HS-5 (cell line): ENCODE results near the gene NBAS.
"Not testable (repeated sequence)": the region's sequence is repeated elsewhere in the genome, so short reads cannot be mapped to it uniquely, and the experiment has no call there.

Source experiments
- DNase-seq: peaks from one replicate; pipeline ENCODE4 v3.0.0-alpha.2; 2012; ENCODE audit warnings: low read depth

NBAS gene

GRCh38 chr2:15527074-15527739 is 33.9 kb downstream of the NBAS start:
- DNase-seq = no peak

GRCh38 chr2:15521641-15522181 is 39.4 kb downstream of the NBAS start:
- DNase-seq = no peak

- no peak for DNase-seq
Measured at GRCh38 chr2:15520346-15520745, 40.8 kb downstream of the NBAS start.

- not testable (repeated sequence) for DNase-seq
Measured at GRCh38 chr2:15518759-15519158, 42.4 kb downstream of the NBAS start.

DNA sequence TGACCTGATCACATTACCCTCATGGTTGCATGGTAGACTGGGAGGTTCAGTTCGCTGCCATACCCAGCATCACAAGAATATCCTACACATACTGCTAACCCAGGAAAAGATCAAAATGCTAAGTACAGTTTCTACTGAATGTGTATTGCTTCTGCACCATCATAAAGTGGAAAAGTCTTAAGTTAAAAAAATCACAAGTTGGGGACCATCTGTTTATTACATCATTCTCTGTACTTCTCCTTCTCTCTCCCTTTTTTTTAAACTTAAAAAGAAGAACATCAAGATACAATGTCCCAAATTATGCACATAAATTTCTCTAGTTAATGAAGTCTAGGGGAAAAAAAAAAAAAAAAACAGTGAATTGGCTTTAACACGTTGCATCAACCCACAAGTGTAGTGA is 43.3 kb downstream of the NBAS start:
- no peak for DNase-seq

DNA sequence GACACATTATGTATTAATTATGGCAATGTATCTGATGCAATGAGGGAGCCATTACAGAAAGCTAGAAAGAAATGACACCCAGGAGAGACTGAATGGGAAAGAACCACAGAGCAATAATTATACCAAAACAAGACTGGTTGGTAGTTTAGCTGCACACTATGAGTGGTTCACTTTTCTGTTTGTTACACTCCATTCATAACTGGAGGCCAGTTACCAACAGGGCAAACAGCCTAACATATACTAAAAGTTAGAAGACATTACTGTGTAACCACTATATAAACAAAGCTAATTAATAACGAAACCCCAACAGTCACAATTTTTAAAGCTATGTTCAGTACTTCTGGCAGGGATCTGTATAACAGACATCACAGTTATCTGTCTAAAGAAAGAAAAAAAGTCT is 49.4 kb downstream of the NBAS start:
- no peak for DNase-seq

GRCh38 chr2:15510552-15510951 is 50.6 kb downstream of the NBAS start:
- DNase-seq = no peak

- no peak for DNase-seq
Measured at GRCh38 chr2:15510131-15510530, 51.0 kb downstream of the NBAS start.

GRCh38 chr2:15507697-15508096 is 53.4 kb downstream of the NBAS start:
- no peak for DNase-seq

GRCh38 chr2:15507061-15507460 is 54.1 kb downstream of the NBAS start:
- DNase-seq = no peak

GRCh38 chr2:15506229-15506819 is 54.8 kb downstream of the NBAS start:
- no peak for DNase-seq

DNA sequence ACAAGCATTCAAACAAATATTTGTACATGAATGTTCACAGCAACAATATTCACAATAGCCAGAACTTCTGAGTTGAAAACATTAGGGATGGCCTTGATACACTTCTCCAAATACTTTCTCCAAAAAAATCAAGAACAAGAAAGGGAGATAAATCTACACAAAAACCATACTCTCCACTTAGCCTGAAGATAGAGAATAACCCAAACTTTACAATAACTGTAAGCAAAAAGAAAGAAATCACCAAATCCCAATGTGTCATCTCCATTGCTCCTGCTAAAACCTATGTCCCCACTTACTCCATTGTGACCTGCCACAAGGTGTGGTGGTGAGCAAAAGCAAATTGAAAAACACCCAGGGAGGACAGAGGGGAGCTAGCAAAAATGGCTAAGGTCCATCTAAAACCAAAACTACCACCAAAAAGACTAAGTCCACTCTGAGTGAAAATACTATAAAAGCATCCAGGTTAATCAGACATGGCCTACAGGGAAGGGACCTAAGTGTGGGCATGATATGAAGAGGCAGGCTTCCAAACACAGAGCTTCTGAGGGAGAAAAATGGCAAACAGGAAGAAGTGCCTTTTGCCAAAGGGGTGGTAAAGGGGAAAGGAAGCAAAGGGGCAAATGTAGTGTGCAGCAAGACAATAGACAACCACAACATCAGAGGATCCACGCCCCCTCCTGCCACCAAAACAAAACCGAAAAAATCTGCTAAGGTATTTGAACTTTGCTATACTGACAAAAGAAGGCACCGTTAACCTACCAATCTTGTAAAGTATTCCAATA is 56.1 kb downstream of the NBAS start:
- no peak for DNase-seq

DNA sequence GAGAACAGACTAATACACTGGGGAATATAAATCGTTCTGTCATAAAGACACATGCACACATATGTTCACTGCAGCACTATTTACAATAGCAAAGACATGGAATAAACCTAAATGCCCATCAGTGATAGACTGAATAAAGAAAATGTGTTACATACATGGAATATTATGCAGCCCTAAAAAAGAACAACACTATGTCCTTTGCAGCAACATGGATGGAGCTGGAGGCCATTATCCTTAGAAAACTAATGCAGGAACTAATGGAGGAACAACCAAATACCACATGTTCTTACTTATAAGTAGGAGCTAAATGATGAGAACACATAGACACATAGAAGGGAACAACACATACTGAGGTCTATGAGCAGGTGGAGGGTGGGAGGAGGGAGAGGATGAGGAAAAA is 61.9 kb downstream of the NBAS start:
- not testable (repeated sequence) for DNase-seq

DNA sequence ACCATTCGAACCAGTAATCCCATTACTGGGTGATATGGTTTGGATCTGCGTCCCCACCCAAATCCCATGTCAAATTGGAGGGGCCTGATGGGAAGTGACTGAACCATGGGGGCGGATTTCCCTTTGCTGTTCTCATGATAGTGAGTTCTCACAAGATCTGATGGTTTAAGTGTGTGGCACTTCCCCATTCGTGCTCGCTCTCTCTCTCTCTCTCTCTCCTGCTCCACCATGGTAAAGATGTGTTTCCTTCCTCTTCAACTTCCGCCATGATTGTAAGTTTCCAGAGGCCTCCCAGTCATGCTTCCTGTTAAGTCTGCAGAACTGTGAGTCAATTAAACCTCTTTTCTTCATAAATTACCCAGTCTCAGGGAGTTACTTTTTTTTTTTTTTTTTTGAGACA is 62.6 kb downstream of the NBAS start:
- DNase-seq = no peak

DNA sequence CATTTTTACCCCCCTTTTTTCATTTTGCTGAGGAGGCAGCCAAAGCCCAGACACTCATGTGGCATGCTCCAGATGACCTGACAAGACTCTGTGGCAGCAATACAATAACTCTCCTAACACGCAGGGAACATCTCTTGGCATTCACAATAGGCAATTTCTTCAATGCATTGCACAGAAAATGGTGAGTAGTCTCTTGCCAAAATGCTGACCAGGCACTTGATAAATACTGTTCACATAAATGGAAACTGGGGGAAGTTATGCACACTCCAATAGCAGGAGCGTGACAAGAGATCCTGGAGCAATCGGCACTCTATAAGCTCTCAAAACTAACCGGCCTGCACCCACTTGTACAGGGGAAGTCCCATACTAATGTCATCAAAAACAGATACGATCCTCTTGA is 66.3 kb downstream of the NBAS start:
- no peak for DNase-seq

DNA sequence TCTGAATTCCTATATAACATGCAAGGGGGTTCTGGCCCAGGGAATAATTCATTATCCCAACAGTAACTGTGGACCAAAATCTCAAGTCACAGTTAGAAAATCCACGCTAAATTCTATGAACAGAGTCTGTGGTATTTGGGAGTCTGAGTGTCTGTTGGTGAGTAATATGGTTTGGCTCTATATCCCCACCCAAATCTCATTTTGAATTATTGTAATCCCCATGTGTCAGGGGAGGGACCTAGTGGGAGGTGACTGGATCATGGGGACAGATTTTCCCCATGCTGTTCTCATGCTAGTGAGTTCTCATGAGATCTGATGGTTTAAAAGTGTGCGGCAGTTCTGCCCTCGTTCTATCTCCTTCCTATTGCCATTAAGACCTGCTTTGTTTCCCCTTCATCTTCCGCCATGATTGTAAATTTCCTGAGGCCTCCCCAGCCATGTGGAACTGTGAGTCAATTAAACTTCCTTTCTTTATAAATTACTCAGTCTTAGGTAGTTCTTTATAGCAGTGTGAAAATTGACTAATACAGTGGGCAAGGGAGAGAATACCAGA is 68.3 kb downstream of the NBAS start:
- DNase-seq = no peak

DNA sequence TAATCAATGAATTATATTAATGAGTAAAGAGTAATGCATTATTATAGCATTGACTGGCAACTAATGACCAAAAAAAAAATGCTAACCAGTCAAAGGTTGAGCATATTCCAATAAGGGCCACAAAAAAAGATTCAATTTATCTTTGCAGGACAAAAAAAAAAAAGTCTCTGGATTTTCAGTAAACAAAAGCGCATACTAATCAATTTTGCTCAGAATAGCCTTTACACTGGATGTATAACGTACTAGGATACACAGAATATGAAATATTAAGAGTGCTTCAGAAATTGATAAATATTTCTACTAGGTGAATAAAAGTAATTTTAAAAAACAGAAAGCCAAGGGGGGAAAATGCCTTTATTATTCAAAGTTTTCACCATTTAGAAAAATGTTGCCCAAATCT is 74.4 kb downstream of the NBAS start:
- no peak for DNase-seq

GRCh38 chr2:15485949-15486348 is 75.2 kb downstream of the NBAS start:
- no peak for DNase-seq

GRCh38 chr2:15481000-15481399 is 80.1 kb downstream of the NBAS start:
- no peak for DNase-seq

DNA sequence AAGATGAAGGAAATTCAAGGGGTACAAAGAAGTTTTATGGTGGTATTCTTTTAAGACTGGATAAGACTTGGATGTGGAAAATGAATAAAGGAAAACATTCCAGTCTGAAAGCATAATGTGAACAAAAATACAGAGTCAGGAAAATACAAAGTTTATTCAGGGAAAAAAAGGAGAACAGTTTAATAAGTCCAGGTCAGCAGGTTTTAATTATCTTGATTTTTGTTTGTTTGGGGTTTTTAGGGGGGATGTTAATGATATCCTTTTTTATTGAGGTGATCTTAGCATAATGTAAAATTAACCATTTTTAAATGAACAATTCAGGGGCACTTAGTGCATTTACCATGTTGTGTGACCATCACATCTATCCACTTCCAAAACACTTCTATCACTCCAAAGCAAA is 80.6 kb downstream of the NBAS start:
- DNase-seq = no peak

DNA sequence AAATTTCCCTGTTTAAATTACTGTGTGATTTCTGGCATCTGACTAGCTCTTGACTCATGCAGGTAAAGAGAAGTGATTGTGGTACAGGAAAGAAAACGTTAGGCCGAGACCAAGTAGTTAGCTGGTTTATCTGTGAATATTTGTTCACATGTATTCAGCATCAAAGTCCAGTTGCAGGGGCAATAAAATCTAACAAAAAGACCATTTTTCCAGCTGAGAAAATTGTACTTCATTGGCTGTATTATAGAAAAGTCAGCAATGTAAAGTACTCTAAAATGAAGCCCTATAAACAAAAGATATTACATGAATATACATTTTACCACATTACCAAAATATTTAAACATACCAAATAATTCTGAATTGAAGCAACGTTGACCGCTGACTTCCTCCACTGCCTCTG is 88.3 kb downstream of the NBAS start:
- DNase-seq = no peak

- DNase-seq = no peak
Measured at GRCh38 chr2:15472133-15472532, 89.0 kb downstream of the NBAS start.

GRCh38 chr2:15471606-15472005 is 89.5 kb downstream of the NBAS start:
- DNase-seq = no peak
